GM21619 (cell line): Measurements from ENCODE around the gene ANKRD9.

ENCODE experiments used
- ATAC-seq: cut with Tn5 transposase; IDR thresholded peaks from one replicate; pipeline ENCODE4 v1.9.1; 2021; ENCODE audit not compliant: unreplicated experiment

The ANKRD9 gene

GRCh38 chr14:102513899-102514772, 4.6 kb upstream of the ANKRD9 start:
- no peak for ATAC-seq

- no peak for ATAC-seq
Measured at GRCh38 chr14:102512793-102513300, 3.3 kb upstream of the ANKRD9 start.

GRCh38 chr14:102511538-102511937, 2.0 kb upstream of the ANKRD9 start:
- ATAC-seq = no peak

- ATAC-seq = no peak
Measured at GRCh38 chr14:102510616-102511520, 1.3 kb upstream of the ANKRD9 start.

- ATAC-seq = no peak
Measured at GRCh38 chr14:102508774-102509745, 516 bp downstream of the ANKRD9 start.

- no peak for ATAC-seq
Measured at GRCh38 chr14:102508410-102508773, 1.2 kb downstream of the ANKRD9 start.

- no peak for ATAC-seq
Measured at GRCh38 chr14:102507857-102508312, 1.7 kb downstream of the ANKRD9 start.

- ATAC-seq = no peak
Measured at GRCh38 chr14:102507081-102507856, 2.3 kb downstream of the ANKRD9 start.

GRCh38 chr14:102506626-102506925, 3.0 kb downstream of the ANKRD9 start:
- ATAC-seq = no peak

GRCh38 chr14:102505775-102506625, 3.6 kb downstream of the ANKRD9 start:
- ATAC-seq = no peak

GRCh38 chr14:102505000-102505619, 4.5 kb downstream of the ANKRD9 start:
- no peak for ATAC-seq

GRCh38 chr14:102504328-102504999, 5.1 kb downstream of the ANKRD9 start:
- ATAC-seq = no peak

GRCh38 chr14:102503641-102504327, 5.8 kb downstream of the ANKRD9 start:
- no peak for ATAC-seq

- no peak for ATAC-seq
Measured at GRCh38 chr14:102502571-102502970, 7.0 kb downstream of the ANKRD9 start.

- ATAC-seq = no peak
Measured at GRCh38 chr14:102501751-102502315, 7.7 kb downstream of the ANKRD9 start.

- no peak for ATAC-seq
Measured at GRCh38 chr14:102500713-102501112, 8.9 kb downstream of the ANKRD9 start.

GRCh38 chr14:102500158-102500662, 9.4 kb downstream of the ANKRD9 start:
- no peak for ATAC-seq
